DMS 273 treated with DMSO at 0.1 percent for 48 hours (cell line): Measurements from ENCODE around the gene MYO15A.

Source experiments
- DNase-seq: peaks from one replicate; lab custom pipeline; 2025; lab: John Stamatoyannopoulos, UW

MYO15A gene

DNA sequence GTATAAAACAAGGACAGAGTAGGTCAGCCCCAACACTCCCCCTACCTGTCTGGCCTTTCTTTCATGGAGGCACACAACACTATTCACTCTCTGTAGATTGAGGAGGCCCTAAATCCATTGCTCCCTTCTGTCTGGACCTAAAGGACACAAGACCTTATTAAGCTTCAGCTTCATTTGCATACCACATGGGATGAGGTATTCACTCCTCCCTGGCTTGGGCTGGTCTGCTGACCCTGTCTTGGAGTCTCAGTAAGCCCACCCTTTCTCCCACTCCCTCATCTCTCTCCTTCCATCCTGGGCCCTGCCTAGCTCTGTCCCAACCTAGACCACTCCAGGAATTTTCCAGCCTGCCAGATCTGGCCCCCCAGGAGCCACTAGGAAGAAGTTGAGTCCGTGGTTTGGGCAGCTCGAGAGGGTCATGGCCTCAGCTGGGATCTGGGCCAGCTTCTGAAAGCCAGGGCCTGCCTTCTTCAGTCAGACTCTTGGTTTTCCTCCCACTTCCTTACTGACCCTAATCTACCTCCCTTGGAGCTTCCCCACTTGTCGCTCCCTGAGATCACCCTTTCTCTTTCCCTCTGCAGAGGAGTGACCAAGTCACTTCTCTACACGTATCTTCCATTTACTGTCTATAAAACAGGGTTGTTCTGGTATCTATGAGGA lies 110.3 kb downstream of the MYO15A start:
- DNase-seq: no peak

DNA sequence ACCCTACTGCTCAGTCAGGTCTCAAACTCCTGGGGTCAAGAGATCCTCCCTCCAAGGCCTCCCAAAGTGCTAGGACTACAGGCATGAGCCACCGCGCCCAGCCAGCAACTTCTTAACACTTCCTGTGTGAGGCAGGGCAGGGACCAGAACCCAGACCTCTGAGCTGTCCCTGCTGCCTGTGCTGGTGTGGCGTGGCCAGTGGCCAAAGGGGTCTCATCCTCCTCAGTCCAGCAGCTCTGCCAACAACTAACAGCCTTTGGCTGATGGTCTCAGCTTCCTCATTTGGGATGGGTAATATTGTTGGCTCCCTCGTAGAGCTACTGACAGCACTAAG lies 115.5 kb downstream of the MYO15A start:
- no peak for DNase-seq

DNA sequence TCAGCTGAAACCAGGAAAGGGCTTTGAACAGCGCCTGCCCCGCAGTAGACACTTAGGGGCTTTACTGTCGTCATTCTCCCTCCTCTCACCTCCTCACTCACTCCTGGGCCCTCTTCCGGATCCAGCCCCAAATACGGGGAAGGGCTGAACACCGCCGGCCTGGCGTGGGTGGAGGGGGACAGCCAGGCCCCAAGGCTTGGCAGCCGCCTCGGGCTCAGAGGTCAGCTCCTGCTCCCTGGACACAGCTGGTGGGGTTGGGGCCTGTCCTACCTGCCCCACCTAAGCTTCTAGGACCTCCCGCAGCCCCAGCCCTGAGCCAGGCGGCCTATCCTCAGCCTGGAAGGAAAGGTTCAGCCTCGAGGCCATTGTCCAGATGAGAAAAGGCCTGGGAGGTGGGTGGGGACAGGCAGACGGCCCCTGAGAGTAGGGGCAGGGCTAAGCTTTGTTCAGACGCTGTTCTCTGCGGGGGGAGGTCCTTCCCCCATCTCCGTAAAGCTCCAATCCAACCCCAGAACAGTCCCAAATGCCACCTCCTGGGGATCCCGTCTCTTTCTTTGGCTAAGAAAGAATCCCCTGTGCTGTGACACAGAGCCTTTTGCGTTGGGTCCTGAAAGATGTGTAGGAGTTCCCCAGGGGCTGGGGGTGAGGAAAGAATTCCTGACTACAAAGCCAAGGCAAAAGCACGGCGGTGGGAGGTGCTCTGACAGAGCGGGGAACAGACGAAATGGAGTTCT lies 116.0 kb downstream of the MYO15A start:
- no peak for DNase-seq

DNA sequence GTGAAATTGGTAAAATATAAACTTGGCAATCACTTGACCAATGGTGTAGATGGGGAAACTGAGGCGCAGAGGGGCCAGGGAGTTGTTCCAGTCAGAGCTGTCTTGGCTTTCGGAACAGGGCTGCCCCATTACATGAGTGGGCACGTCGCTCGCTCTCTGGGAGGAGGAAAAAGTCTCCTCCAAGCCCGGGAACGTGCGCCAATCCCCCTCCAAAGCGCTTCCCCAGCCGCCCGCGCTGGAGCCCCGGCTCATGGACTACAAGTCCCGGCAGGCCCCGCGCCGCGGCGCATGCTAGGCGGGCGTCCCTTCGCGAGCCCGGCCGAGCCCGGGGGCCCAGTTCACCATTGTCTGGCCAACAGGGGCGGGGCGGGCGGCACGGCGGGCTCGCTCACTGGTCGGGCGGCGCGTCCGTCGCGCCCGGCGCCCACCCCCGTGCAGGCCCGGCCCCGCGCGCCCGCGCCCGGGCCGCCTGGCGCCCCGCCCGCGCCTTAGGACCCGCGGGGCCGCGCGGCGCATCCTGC lies 116.6 kb downstream of the MYO15A start, which contains the start of gene LLGL1:
Gene LLGL1, plus strand, starts transcription at position 515 of the 521 bp plus-strand sequence. CDS start 48 bp downstream, outside the sequence.
- DNase-seq: peak; percentile 59

DNA sequence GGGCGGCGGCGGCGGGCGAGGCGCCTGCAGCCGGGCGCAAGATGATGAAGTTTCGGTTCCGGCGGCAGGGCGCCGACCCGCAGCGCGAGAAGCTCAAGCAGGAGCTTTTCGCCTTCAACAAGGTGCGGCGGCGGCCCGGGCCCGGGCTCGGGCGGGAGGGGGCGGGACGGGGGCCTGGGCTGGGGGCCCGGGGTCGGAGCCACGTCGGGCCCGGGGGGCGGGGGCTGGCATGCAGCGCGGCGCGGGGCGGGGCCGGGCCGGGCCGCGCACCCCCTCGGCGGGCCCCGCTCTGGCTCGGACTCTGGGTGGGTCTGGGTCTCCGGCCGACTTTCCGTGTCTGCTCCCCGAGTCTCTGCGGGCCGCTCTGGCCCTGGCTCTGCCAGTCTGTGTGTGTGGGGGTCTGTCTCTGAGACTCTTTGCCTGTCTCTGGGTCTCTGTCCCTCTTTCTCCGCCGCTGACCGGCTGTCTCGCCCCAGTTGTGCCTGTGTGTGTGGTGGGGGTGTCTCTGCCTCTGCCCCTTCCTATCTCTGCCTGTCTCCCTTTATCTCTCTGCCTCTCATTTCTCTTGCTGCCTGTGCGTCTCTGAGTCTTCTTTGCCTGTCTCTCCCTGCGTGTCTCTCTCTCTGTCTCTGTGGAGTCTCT lies 117.2 kb downstream of the MYO15A start:
- no peak for DNase-seq

DNA sequence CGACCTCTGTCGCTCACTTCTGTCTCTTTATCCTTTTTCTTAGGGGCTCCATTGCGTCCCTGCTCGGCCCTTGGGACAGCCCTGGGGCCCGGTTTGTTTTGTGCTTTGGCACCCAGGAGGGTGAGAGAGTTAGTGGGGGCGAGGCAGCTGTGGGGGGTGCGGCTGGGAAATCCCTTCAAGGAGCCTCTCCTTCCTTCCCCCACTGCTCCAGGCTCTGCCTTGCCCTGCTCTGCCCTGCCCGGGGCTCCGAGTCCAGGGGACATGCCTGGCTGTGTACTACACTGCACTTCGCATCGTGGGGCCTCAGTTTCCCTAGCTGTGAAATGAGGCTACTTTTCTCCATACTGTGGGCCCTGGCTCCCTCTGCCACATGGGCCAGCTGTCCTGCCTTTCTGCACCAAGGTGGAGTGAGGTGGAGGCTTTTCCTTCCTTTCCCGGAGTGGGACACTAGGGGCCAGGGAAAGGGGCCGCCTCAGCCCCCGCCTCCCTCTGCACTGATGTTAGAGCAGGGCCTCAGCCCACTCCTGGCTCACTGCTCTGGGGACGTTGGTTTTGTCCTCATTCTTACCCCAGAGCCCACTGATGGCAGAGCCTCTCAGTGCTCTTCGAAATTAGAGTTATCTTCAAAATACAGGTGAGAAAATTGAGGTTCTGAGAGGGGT lies 117.9 kb downstream of the MYO15A start:
- no peak for DNase-seq

DNA sequence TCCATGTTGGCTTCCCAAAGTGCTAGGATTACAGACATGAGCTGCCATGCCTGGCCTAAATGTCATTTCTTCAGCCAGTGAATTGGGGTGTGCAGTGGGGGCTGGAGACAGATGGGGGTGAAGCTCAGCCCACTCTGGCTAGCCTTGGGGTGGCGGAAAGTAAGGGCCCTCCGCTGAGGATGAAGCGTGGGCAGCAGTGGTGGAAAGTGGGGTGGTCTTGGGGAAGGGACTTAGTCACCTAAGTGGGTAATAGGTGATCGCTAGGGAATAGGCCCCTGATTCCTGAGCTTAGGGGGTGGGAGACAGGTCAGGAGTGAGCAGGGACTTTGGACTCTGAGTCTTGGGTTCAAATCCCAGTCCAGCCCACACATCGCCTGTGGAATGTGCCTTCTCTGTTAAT lies 119.1 kb downstream of the MYO15A start:
- DNase-seq: no peak

DNA sequence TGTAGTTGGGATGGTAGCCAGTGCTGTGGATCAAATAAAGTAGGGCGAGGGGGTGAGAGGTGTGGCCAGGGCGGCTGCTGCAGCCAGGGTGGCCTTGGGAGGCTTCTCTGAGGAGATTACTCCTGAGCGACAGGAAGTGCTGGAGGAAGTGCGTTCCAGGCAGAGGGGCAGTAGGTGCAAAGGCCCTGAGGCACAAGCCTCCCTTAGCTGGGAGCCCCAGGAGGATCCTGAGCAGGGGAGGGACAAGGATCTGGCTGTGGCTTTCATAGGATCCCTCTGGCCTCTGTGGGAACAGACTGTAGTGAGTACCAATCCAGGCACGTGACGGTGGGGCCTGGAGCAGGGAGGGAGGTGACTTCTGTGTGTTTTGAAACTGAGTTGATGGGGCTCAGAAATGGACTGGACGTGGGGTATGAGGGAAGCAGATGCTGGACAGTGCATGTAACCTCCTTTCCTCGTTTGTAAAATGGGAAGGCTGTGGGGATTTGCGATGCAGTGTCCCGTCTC lies 119.7 kb downstream of the MYO15A start:
- DNase-seq: no peak

DNA sequence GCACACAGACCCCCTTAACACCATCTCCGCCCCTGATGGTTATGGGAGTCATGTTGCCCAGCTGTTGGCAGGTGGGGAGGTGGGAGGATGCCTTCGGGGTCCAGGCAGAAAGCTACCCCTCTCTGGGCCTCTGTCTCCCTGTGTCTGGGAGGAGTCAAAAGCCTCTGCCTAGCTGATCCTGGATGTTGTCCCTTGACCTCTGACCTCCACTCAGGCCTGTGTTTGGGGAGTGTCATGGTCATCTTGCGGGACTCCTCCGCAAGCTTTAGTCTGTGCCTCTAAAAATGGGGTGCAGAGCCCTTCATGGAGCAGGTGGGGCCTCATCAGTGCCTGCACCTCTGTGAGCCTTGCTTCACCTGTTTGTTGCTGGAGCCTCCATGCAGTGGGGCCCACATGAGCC lies 120.7 kb downstream of the MYO15A start:
- DNase-seq: no peak
